ENCODE measurements around the gene ABCC8. TPM values are rescaled to one million over a fixed set of nuclear protein-coding genes. Genes with fewer than 3 reads are reported as not detected.

Gene ABCC8
- total and polyA plus RNA-seq, 2 experiments from 2014 or later: 2.2 TPM; not detected in 1

DNA sequence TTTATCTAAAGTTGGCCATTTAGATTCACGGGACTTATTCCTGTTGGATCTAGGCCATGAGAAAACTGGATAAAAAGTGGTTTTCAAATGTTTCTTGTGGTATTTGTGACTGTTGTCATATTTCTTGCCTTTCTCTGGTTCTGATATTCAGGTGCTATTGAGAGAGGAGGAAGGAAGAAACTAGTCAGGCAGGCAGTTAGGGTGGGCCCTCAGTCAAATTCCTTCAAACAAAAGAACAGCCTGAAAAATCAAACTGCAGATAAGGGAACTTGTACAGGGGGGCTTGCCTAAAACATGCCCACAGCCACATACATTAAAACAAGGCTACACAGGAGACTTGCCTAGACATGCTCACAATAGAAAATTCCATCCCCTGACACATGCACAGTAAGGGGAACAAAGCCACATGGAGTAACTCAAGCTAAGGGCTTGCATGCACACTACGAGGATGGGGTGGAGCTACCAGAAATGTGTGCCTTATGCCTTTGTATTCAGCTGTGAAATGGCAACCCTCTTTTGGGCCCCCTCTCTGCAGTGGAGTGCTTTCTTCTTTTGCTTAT is 106.9 kb downstream of the ABCC8 start:
- Histone ChIP-seq H2AFZ (no peak overlapping the region), H3K79me2 (no peaks in the 10 kb centered on the region), H3K36me3 (replicated peaks; ENCODE audit: insufficient read depth, low read depth) (no peaks in the 10 kb centered on the region), H3K9me2 (replicated peaks; ENCODE audit: insufficient read depth) (no peaks in the 10 kb centered on the region), H3K27ac (no peak overlapping the region), H3K27me3 (no peaks in the 10 kb centered on the region), H4K20me1 (ENCODE audit: insufficient read depth, poor library complexity, severe bottlenecking) (no peaks in the 10 kb centered on the region), H3K4me3 (no peak overlapping the region), H3K4me2 (no peak overlapping the region), H3K4me1 (ENCODE audit: insufficient read depth) (no peaks in the 10 kb centered on the region), H3K9me3 (ENCODE audit: low read depth) (peaks cover 15% of the 10 kb centered on the region)
- no peak for TF ChIP-seq EZH2phosphoT487 (IDR thresholded peaks at IDR 0.05; ENCODE audit: low read depth, severe bottlenecking, unreplicated experiment)
- DNase-seq (ENCODE audit: low spot score): no peak
- WGBS (ENCODE audit: low lambda C conversion rate, missing lambda C conversion rate): 83% methylated on average over 2 of the region's 2 CpGs

DNA sequence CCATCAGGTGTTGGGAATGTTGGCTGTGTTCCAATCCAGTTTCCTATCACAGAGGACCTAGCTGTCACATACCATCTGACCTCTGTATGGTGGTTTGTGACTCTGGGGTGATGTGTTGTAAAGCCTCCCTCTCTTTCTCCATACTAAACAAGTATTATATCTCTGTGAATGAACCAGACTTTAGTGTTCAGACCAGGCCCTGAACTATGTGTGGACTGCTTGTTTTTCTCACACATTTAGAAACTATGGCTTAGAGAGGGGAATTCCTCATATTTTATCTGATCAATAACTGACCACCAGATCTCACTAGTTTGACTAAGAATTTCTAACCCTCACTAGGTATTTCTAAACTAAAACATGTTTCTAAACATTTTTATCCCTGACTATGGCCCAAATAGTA is 107.6 kb downstream of the ABCC8 start:
- Histone ChIP-seq H3K9me3 (ENCODE audit: low read depth) (peaks cover 15% of the 10 kb centered on the region), H2AFZ (no peak overlapping the region), H3K4me3 (no peak overlapping the region), H3K27ac (no peak overlapping the region), H3K79me2 (no peaks in the 10 kb centered on the region), H4K20me1 (ENCODE audit: insufficient read depth, poor library complexity, severe bottlenecking) (no peaks in the 10 kb centered on the region), H3K4me2 (no peak overlapping the region), H3K4me1 (ENCODE audit: insufficient read depth) (no peaks in the 10 kb centered on the region), H3K9me2 (replicated peaks; ENCODE audit: insufficient read depth) (no peaks in the 10 kb centered on the region), H3K36me3 (replicated peaks; ENCODE audit: insufficient read depth, low read depth) (no peaks in the 10 kb centered on the region), H3K27me3 (no peaks in the 10 kb centered on the region)
- TF ChIP-seq EZH2 (IDR thresholded peaks at IDR 0.05; ENCODE audit: borderline replicate concordance) (no peak), EZH2phosphoT487 (IDR thresholded peaks at IDR 0.05; ENCODE audit: low read depth, severe bottlenecking, unreplicated experiment) (no peak)
- TF ChIP-seq, protein P1, sequence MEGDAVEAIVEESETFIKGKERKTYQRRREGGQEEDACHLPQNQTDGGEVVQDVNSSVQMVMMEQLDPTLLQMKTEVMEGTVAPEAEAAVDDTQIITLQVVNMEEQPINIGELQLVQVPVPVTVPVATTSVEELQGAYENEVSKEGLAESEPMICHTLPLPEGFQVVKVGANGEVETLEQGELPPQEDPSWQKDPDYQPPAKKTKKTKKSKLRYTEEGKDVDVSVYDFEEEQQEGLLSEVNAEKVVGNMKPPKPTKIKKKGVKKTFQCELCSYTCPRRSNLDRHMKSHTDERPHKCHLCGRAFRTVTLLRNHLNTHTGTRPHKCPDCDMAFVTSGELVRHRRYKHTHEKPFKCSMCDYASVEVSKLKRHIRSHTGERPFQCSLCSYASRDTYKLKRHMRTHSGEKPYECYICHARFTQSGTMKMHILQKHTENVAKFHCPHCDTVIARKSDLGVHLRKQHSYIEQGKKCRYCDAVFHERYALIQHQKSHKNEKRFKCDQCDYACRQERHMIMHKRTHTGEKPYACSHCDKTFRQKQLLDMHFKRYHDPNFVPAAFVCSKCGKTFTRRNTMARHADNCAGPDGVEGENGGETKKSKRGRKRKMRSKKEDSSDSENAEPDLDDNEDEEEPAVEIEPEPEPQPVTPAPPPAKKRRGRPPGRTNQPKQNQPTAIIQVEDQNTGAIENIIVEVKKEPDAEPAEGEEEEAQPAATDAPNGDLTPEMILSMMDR (IDR thresholded peaks at IDR 0.05; ENCODE audit: poor library complexity): no peak
- DNase-seq (ENCODE audit: low spot score): no peak

DNA sequence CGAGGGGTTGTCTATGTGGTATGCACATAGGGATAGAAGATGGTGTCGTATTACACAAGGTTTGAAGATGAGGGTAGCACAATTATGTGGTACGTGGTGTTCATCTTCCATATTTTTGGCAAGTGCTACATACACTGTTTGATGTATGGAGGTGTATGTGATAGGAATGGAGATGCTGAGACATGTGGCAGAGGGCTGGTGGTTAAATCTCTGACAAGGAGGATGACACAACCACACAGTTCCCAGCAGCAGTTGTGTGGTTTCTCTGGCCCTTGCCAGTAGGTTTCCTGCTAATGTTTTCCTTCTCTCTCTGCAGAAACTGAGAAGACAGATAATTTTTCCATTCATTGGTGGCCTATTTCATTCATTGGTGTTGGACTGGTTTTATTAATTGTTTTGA is 108.1 kb downstream of the ABCC8 start:
- H3K27me3 ChIP-seq: no peaks in the 10 kb centered on the region
- no peak for DNase-seq (ENCODE audit: low spot score)
- no peak overlapping the region for H2AFZ ChIP-seq
- H3K27ac ChIP-seq: no peak overlapping the region
- H3K4me2 ChIP-seq: no peak overlapping the region
- H3K79me2 ChIP-seq: no peaks in the 10 kb centered on the region
- 87% methylated on average over 3 of the region's 3 CpGs for WGBS (ENCODE audit: low lambda C conversion rate, missing lambda C conversion rate)
- H3K36me3 ChIP-seq (replicated peaks; ENCODE audit: insufficient read depth, low read depth): no peaks in the 10 kb centered on the region
- no peaks in the 10 kb centered on the region for H3K9me2 ChIP-seq (replicated peaks; ENCODE audit: insufficient read depth)
- no peak overlapping the region for H3K4me3 ChIP-seq
- H4K20me1 ChIP-seq (ENCODE audit: insufficient read depth, poor library complexity, severe bottlenecking): no peaks in the 10 kb centered on the region
- no peaks in the 10 kb centered on the region for H3K4me1 ChIP-seq (ENCODE audit: insufficient read depth)
- TF ChIP-seq EZH2phosphoT487 (IDR thresholded peaks at IDR 0.05; ENCODE audit: low read depth, severe bottlenecking, unreplicated experiment) (no peak), EZH2 (IDR thresholded peaks at IDR 0.05; ENCODE audit: borderline replicate concordance) (no peak)
- TF ChIP-seq, protein P1 (IDR thresholded peaks at IDR 0.05; ENCODE audit: poor library complexity): no peak
- H3K9me3 ChIP-seq (ENCODE audit: low read depth): peaks cover 15% of the 10 kb centered on the region

DNA sequence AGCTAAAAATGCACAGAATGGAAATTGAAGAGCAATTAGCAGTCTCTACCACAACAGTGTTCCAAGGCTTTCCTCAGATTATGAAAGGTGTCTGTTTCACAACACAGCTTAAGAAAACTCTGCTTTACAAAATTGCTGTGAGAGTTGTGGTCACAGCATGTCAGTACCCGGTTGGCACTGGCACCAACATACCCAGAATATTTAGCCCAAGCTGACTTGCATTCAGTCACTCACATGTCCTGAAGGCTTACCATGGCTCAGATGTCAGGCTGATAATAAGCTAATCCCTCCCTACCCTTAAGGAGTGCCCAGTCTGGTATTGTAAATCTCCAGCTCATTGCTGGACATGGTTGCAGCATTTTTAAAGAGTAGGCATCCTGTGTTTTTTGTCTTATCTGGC is 110.2 kb downstream of the ABCC8 start:
- Histone ChIP-seq H4K20me1 (ENCODE audit: insufficient read depth, poor library complexity, severe bottlenecking) (no peaks in the 10 kb centered on the region), H3K9me3 (ENCODE audit: low read depth) (peaks cover 9% of the 10 kb centered on the region), H3K4me3 (no peak overlapping the region), H3K79me2 (no peaks in the 10 kb centered on the region), H3K4me2 (no peak overlapping the region), H3K27me3 (no peaks in the 10 kb centered on the region), H3K27ac (no peak overlapping the region), H2AFZ (no peak overlapping the region), H3K36me3 (replicated peaks; ENCODE audit: insufficient read depth, low read depth) (no peaks in the 10 kb centered on the region), H3K4me1 (ENCODE audit: insufficient read depth) (no peaks in the 10 kb centered on the region), H3K9me2 (replicated peaks; ENCODE audit: insufficient read depth) (no peaks in the 10 kb centered on the region)
- TF ChIP-seq, protein P1 (IDR thresholded peaks at IDR 0.05; ENCODE audit: poor library complexity): no peak
- TF ChIP-seq EZH2 (IDR thresholded peaks at IDR 0.05; ENCODE audit: borderline replicate concordance): no peak
- TF ChIP-seq EZH2phosphoT487 (IDR thresholded peaks at IDR 0.05; ENCODE audit: low read depth, severe bottlenecking, unreplicated experiment): no peak
- WGBS (ENCODE audit: low lambda C conversion rate, missing lambda C conversion rate): 95% methylated on average over 1 of the region's 1 CpG
- DNase-seq (ENCODE audit: low spot score): no peak

Data from hepatocyte (in vitro differentiated cells).